HCT116 (cell line): Measurements from ENCODE around the gene WLS. TPM values are rescaled to one million over a fixed set of nuclear protein-coding genes. Genes with fewer than 3 reads are reported as not detected.

ENCODE experiments used
- ATAC-seq: fragments of 200-7000 bp; cut with Tn5 transposase; 2 replicates; pipeline ENCODE4 v1.9.1; 2020; ENCODE audit warnings: mild to moderate bottlenecking, moderate library complexity
- BruUV-seq: library from RNA; stranded (reverse); fragments of 400-500 nt; replicated peaks from 2 replicates; lab custom pipeline; 2021; lab: Mats Ljungman, UMichigan
- CTCF ChIA-PET: fragments of 300-600 bp; sonication (Branson Sonifier 250); formaldehyde crosslinking; loops from one replicate; lab custom pipeline; 2021; ENCODE audit warnings: antibody characterized with exemption; lab: Charles Lee
- POLR2A ChIA-PET: fragments of 300-600, 350-600 bp; sonication (Branson Sonifier 250); formaldehyde crosslinking; loops from one replicate; lab custom pipeline; 2021; ENCODE audit warnings: antibody characterized with exemption; lab: Charles Lee
- RAD21 ChIA-PET, 2 experiments: fragments of 300-600 bp; sonication (Branson Sonifier 250); formaldehyde crosslinking; loops; one replicate each; lab custom pipeline; 2023; ENCODE audit warnings: low total read pairs in 2 of 2; ENCODE audit not compliant: uncharacterized antibody in 2 of 2, unreplicated experiment in 2 of 2, low non-redundant PET in 1 of 2; lab: Charles Lee
- DNase-seq: peaks from one replicate; pipeline ENCODE4 v3.0.0-alpha.2; 2010; ENCODE audit warnings: low read depth, low spot score
- H2AFZ ChIP-seq: fragments of 200-600 bp; shearing (Covaris generic), sonication (generic); 2 replicates; pipeline ENCODE4 v1.6.1; 2017; ENCODE audit warnings: low read depth, mixed run types, mixed read lengths, antibody characterized with exemption, low read length; ENCODE audit not compliant: poor library complexity, severe bottlenecking
- H3K27ac ChIP-seq: 2 replicates; pipeline ENCODE4 v1.5.1; 2012; ENCODE audit warnings: low read depth, low read length
- H3K27me3 ChIP-seq: fragments of 200-600 bp; sonication (generic); 2 replicates; pipeline ENCODE4 v1.6.1; 2016; ENCODE audit warnings: mixed run types, low read length, mixed read lengths; ENCODE audit not compliant: insufficient read depth
- H3K36me3 ChIP-seq, 2 experiments: fragments of 200-500 bp in 1 of 2; fragments of 200-600 bp in 1 of 2; sonication (Bioruptor generic) in 1 of 2; sonication (generic) in 1 of 2; 2 replicates each; pipeline versions ENCODE4 v1.5.1 to v1.6.1; 2014 to 2016; ENCODE audit warnings: low read length in 2 of 2, inconsistent platforms in 1 of 2, mixed read lengths in 1 of 2, mixed run types in 1 of 2; ENCODE audit not compliant: insufficient read depth in 2 of 2, control insufficient read depth in 1 of 2
- H3K4me1 ChIP-seq, 2 experiments: fragments of 200-600 bp in 1 of 2; sonication (generic) in 1 of 2; 2 replicates each; pipeline versions ENCODE4 v1.5.1 to v1.6.1; 2012 to 2017; ENCODE audit warnings: low read length in 2 of 2, inconsistent platforms in 1 of 2, mild to moderate bottlenecking in 1 of 2, mixed read lengths in 1 of 2, mixed run types in 1 of 2, moderate library complexity in 1 of 2; ENCODE audit not compliant: insufficient read depth in 2 of 2, control insufficient read depth in 1 of 2
- H3K4me2 ChIP-seq: fragments of 200-600 bp; sonication (generic); 2 replicates; pipeline ENCODE4 v1.6.1; 2017; ENCODE audit warnings: mixed run types, low read length, mixed read lengths
- H3K4me3 ChIP-seq, 2 experiments: fragments of 200-600 bp in 1 of 2; sonication (generic) in 1 of 2; replicated peaks in 1 of 2; 2 replicates each; pipeline ENCODE4 v1.5.1; 2011 to 2016; ENCODE audit warnings: low read length in 2 of 2, control low read depth in 1 of 2, low read depth in 1 of 2, mild to moderate bottlenecking in 1 of 2, mixed read lengths in 1 of 2, mixed run types in 1 of 2
- H3K79me2 ChIP-seq: fragments of 200-600 bp; sonication (generic); 2 replicates; pipeline ENCODE4 v1.6.1; 2017; ENCODE audit warnings: mild to moderate bottlenecking, mixed run types, low read length, moderate library complexity, mixed read lengths; ENCODE audit not compliant: insufficient read depth
- H3K9ac ChIP-seq: fragments of 200-600 bp; sonication (generic); 2 replicates; pipeline ENCODE4 v1.6.1; 2016; ENCODE audit warnings: low read length, mixed read lengths
- H3K9me2 ChIP-seq: fragments of 200-600 bp; sonication (generic), shearing (Covaris generic); 2 replicates; pipeline ENCODE4 v1.6.1; 2017; ENCODE audit warnings: mixed run types, mild to moderate bottlenecking, moderate library complexity; ENCODE audit not compliant: insufficient read depth
- H3K9me3 ChIP-seq, 2 experiments: fragments of 200-500 bp in 1 of 2; fragments of 200-600 bp in 1 of 2; sonication (Bioruptor generic) in 1 of 2; sonication (generic) in 1 of 2; 2 replicates each; pipeline ENCODE4 v1.6.1; 2014 to 2017; ENCODE audit warnings: low read length in 2 of 2, mixed read lengths in 2 of 2, inconsistent platforms in 1 of 2, low read depth in 1 of 2, mild to moderate bottlenecking in 1 of 2, mixed run types in 1 of 2, moderate library complexity in 1 of 2; ENCODE audit not compliant: control insufficient read depth in 1 of 2, insufficient read depth in 1 of 2
- H4K20me1 ChIP-seq: fragments of 200-600 bp; sonication (generic), shearing (Covaris generic); 2 replicates; pipeline ENCODE4 v1.6.1; 2017; ENCODE audit warnings: mixed run types, mild to moderate bottlenecking, moderate library complexity; ENCODE audit not compliant: insufficient read depth
- CBX3 ChIP-seq: IDR thresholded peaks from 2 replicates; pipeline ENCODE4 v1.6.1; 2012; ENCODE audit warnings: low read depth
- CEBPB ChIP-seq: IDR thresholded peaks from 2 replicates; pipeline ENCODE4 v1.6.1; 2012; ENCODE audit warnings: low read depth
- EGR1 ChIP-seq: IDR thresholded peaks from 2 replicates; pipeline ENCODE4 v1.6.1; 2012; ENCODE audit warnings: low read depth
- ELF1 ChIP-seq: IDR thresholded peaks from 2 replicates; pipeline ENCODE4 v1.6.1; 2012; ENCODE audit warnings: low read depth, borderline replicate concordance
- EZH2 ChIP-seq: fragments of 200-600 bp; sonication (generic); IDR thresholded peaks from 2 replicates; pipeline ENCODE4 v1.6.1; 2017; ENCODE audit warnings: antibody characterized with exemption, mixed run types
- EZH2phosphoT487 ChIP-seq: fragments of 200-600 bp; IDR thresholded peaks from 2 replicates; pipeline ENCODE4 v1.6.1; 2018; ENCODE audit warnings: antibody characterized with exemption, borderline replicate concordance
- FOSL1 ChIP-seq: IDR thresholded peaks from 2 replicates; pipeline ENCODE4 v1.6.1; 2012; ENCODE audit warnings: low read depth
- JUND ChIP-seq: IDR thresholded peaks from 2 replicates; pipeline ENCODE4 v1.6.1; 2012
- POLR2A ChIP-seq: IDR thresholded peaks from 2 replicates; pipeline ENCODE4 v1.7.0; 2011; ENCODE audit warnings: borderline replicate concordance; ENCODE audit not compliant: insufficient read depth, insufficient read length; ENCODE audit errors: extremely low read depth
- POLR2AphosphoS5 ChIP-seq: IDR thresholded peaks from 2 replicates; pipeline ENCODE4 v1.6.1; 2011; ENCODE audit warnings: mild to moderate bottlenecking, low read depth, low read length, moderate library complexity
- RAD21 ChIP-seq: IDR thresholded peaks from 2 replicates; pipeline ENCODE4 v1.6.1; 2012; ENCODE audit warnings: low read depth, mild to moderate bottlenecking
- SP1 ChIP-seq: IDR thresholded peaks from 2 replicates; pipeline ENCODE4 v1.6.1; 2012; ENCODE audit warnings: low read depth
- SRF ChIP-seq: IDR thresholded peaks from 2 replicates; pipeline ENCODE4 v1.6.1; 2012; ENCODE audit warnings: low read depth
- TCF7L2 ChIP-seq: IDR thresholded peaks from 2 replicates; pipeline ENCODE4 v1.7.0; 2011; ENCODE audit warnings: borderline replicate concordance, inconsistent platforms; ENCODE audit not compliant: insufficient read depth, insufficient read length; ENCODE audit errors: extremely low read depth
- YY1 ChIP-seq: IDR thresholded peaks from 2 replicates; pipeline ENCODE4 v1.6.1; 2011; ENCODE audit warnings: low read length, low read depth, moderate library complexity, mild to moderate bottlenecking; ENCODE audit not compliant: insufficient replicate concordance; ENCODE audit errors: extremely low read depth
- ZNF274 ChIP-seq: fragments of 200-500 bp; sonication (Bioruptor generic); IDR thresholded peaks from 2 replicates; pipeline ENCODE4 v1.6.1; 2014; ENCODE audit warnings: mild to moderate bottlenecking, low read depth, low read length, inconsistent platforms
- intact Hi-C: fragments of 100-400 bp; cut with micrococcal nuclease; formaldehyde crosslinking; loops from 2 replicates; pipeline ENCODE4 v1.10.0; 2022
- total RNA-seq: library from RNA; stranded (reverse); gene quantifications from one replicate; pipeline ENCODE4 v1.2.1, GENCODE V29; 2021; ENCODE audit not compliant: unreplicated experiment
- TF ChIP-seq, protein P1 (sequence below), 3 experiments: fragments of 200-600 bp in 1 of 3; sonication (generic) in 1 of 3; IDR thresholded peaks in 2 of 3; conservative IDR thresholded peaks in 1 of 3; 2 replicates each; pipeline ENCODE4 v1.5.1; 2012 to 2017; ENCODE audit warnings: low read depth in 2 of 3, low read length in 2 of 3, antibody characterized with exemption in 1 of 3, borderline replicate concordance in 1 of 3, control low read depth in 1 of 3, mild to moderate bottlenecking in 1 of 3, mixed read lengths in 1 of 3, mixed run types in 1 of 3, moderate library complexity in 1 of 3; ENCODE audit not compliant: insufficient read depth in 1 of 3
- TF ChIP-seq, protein P2 (sequence below): IDR thresholded peaks from 2 replicates; pipeline ENCODE4 v1.6.1; 2011; ENCODE audit warnings: mild to moderate bottlenecking, low read length, moderate library complexity; ENCODE audit not compliant: insufficient replicate concordance; ENCODE audit errors: extremely low read depth

The WLS gene
- total RNA-seq, 1 experiment from 2014 or later = 38.0 TPM

DNA sequence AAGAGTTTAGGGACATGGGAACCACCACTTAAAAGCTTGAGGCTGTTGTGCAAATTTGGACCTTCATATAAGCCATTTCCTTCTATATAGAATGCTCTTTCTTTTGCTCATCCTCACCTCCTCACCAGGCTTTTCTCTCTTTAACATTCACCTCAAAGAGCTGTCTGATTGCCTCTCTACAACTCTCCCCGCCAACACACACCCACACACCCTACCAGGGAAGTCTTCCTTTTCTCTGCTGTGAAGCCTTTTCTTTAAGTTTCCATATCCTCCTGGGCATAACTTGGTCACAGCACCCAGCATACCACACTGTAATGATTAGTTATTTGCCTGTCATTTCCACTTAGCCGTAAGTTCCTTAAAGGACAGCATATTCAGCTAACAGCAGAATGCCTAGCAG is 40.6 kb downstream of the WLS start:
- Histone ChIP-seq H3K4me1 (peaks cover 3 to 9% of the 10 kb centered on the region in 2 experiments; a peak in 2 of 4 replicates), H3K9ac (no peak overlapping the region), H3K9me2 (no peaks in the 10 kb centered on the region)

DNA sequence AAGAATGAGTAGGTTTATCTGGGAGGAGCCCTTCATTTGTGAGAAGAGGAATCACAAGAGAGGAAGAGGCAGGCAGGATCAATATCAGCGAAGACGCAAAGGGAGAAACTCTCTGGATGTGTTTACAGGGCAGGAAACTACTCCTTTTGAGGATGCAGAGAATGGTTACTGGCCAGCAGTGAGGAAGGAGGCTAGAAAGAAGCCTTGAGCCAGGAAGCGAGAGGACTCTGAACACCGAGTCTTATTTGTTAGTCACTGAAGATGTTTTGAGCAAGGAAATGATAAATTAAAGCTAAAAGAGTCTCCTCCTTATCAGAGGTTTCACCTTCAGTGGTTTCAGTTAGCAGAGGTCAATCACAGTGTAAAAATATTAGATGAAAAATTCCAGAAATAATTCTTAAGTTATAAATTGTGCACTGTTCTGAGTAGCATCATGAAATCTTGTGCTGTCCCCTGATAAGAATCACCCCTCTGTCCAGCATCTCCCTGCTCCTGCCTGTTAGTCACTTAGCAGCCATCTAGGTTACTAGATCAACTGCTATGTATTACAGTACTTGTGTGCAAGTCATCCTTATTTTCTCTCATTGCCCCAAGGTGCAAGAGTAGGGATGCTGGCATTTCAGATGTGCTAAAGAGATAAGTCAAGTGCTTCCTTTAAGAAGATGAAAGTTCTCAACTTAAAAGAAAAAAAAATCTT is 43.5 kb downstream of the WLS start:
- no peak overlapping the region for H3K9ac ChIP-seq
- H3K27ac ChIP-seq = no peak overlapping the region
- DNase-seq (no peak), ATAC-seq (no peak)
- H3K36me3 ChIP-seq = peaks cover 3 to 4% of the 10 kb centered on the region in 2 experiments; a peak in 3 of 4 replicates
- no peaks in the 10 kb centered on the region for H3K79me2 ChIP-seq
- H3K4me2 ChIP-seq = no peak overlapping the region
- peaks cover 0 to 12% of the 10 kb centered on the region in 2 experiments; a peak in 2 of 4 replicates for H3K4me1 ChIP-seq
- H3K27me3 ChIP-seq = no peaks in the 10 kb centered on the region
- CTCF ChIA-PET = no interaction called here
- POLR2A ChIA-PET = no interaction called here
- no peaks in the 10 kb centered on the region for H4K20me1 ChIP-seq
- H3K9me3 ChIP-seq = no peaks in the 10 kb centered on the region
- H3K9me2 ChIP-seq = no peaks in the 10 kb centered on the region
- no peak overlapping the region for H2AFZ ChIP-seq
- RAD21 ChIA-PET = no interaction called here
- no TSS peak for BruUV-seq
- intact Hi-C loops = no loop called here
- H3K4me3 ChIP-seq = no peak overlapping the region
- no peak for TF ChIP-seq EGR1
- TF ChIP-seq TCF7L2 = no peak
- no peak for TF ChIP-seq CEBPB
- TF ChIP-seq POLR2AphosphoS5 = no peak
- TF ChIP-seq FOSL1 = no peak
- TF ChIP-seq SP1 = no peak
- no peak for TF ChIP-seq ELF1
- no peak for TF ChIP-seq EZH2
- TF ChIP-seq, protein P1, sequence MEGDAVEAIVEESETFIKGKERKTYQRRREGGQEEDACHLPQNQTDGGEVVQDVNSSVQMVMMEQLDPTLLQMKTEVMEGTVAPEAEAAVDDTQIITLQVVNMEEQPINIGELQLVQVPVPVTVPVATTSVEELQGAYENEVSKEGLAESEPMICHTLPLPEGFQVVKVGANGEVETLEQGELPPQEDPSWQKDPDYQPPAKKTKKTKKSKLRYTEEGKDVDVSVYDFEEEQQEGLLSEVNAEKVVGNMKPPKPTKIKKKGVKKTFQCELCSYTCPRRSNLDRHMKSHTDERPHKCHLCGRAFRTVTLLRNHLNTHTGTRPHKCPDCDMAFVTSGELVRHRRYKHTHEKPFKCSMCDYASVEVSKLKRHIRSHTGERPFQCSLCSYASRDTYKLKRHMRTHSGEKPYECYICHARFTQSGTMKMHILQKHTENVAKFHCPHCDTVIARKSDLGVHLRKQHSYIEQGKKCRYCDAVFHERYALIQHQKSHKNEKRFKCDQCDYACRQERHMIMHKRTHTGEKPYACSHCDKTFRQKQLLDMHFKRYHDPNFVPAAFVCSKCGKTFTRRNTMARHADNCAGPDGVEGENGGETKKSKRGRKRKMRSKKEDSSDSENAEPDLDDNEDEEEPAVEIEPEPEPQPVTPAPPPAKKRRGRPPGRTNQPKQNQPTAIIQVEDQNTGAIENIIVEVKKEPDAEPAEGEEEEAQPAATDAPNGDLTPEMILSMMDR (IDR thresholded peaks at IDR 0.05 in 2 of 3, conservative IDR thresholded peaks at IDR 0.05 in 1 of 3; ENCODE audit: borderline replicate concordance in 1 of 3, insufficient read depth in 1 of 3, low read depth in 2 of 3, low read length in 2 of 3) = no peak
- TF ChIP-seq YY1 = no peak
- TF ChIP-seq POLR2A = no peak
- TF ChIP-seq, protein P2, sequence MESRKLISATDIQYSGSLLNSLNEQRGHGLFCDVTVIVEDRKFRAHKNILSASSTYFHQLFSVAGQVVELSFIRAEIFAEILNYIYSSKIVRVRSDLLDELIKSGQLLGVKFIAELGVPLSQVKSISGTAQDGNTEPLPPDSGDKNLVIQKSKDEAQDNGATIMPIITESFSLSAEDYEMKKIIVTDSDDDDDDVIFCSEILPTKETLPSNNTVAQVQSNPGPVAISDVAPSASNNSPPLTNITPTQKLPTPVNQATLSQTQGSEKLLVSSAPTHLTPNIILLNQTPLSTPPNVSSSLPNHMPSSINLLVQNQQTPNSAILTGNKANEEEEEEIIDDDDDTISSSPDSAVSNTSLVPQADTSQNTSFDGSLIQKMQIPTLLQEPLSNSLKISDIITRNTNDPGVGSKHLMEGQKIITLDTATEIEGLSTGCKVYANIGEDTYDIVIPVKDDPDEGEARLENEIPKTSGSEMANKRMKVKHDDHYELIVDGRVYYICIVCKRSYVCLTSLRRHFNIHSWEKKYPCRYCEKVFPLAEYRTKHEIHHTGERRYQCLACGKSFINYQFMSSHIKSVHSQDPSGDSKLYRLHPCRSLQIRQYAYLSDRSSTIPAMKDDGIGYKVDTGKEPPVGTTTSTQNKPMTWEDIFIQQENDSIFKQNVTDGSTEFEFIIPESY = no peak
- no peak for TF ChIP-seq RAD21
- TF ChIP-seq CBX3 = no peak
- TF ChIP-seq SRF = no peak
- no peak for TF ChIP-seq ZNF274
- TF ChIP-seq JUND = no peak

More for the DNA sequence above, 40.6 kb downstream of the WLS start:
- H3K36me3 ChIP-seq = no peaks in the 10 kb centered on the region; a peak in 3 of 4 replicates
- H3K4me3 ChIP-seq = no peak overlapping the region
- no peaks in the 10 kb centered on the region for H3K9me3 ChIP-seq
- TF ChIP-seq SRF (no peak), ELF1 (no peak), EZH2phosphoT487 (no peak)
- TF ChIP-seq, all 23 proteins: peak for 0
- no peaks in the 10 kb centered on the region for H3K79me2 ChIP-seq
- ATAC-seq (no peak), DNase-seq (no peak)
- RAD21 ChIA-PET = no interaction called here
- intact Hi-C loops = no loop called here
- BruUV-seq = no TSS peak
- no peak overlapping the region for H2AFZ ChIP-seq
- CTCF ChIA-PET = no interaction called here
- no peak overlapping the region for H3K27ac ChIP-seq
- POLR2A ChIA-PET = no interaction called here
- H4K20me1 ChIP-seq = no peaks in the 10 kb centered on the region
- H3K27me3 ChIP-seq = no peaks in the 10 kb centered on the region
- no peak overlapping the region for H3K4me2 ChIP-seq
